ENCODE data around the gene ISCA2. TPM values are rescaled to one million over a fixed set of nuclear protein-coding genes. Genes with fewer than 3 reads are reported as not detected.
A peak's percentile ranks its signal among the peaks of the same experiment; 100 is the strongest.

The ISCA2 gene
- total and polyA plus RNA-seq, 2 experiments from 2014 or later = 44.0 to 171 TPM

DNA sequence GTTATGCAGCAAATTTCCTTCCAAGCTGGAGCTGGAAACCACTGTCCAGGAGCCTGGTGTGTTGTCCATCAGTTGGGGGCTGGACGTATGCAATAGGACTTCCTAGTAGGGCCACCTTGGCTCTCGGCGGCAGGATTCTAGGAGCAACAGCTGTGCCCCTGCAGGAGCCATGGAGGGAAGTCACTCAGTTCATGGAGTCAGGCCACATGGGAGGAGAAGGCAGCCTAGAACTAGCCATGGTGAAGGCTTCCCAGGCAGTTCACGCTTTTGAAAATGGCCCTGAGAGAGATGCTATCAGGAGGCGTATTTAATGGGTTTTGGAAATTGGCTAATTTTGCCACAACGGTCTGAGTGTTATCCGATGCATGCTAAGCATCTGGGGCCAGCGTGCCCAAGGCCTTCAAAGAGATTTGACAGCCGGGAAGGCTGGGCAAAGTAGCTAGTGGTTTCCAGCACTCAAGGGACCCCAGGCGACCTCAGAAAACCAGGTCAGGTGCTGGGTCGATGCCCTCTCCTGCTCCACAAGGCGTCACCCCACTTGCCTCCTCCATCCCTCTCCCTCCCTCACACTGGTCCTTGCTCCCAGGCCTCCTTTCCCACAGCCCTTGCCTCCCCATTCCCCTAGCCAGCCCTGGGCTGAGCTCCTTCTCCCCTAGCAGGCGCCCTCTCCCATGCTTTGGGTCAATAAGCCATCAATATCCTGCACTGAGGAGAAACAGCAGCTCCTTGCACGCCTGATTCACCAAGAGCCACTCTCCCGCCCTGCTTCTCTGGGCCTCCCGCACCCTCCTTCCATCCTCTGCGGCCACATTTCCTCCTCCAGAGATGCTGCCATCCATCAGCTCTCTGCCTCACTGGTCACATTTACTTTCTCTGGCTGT is 36.6 kb upstream of the ISCA2 start:
- no peak overlapping the region for H3K4me3 ChIP-seq
- no peak for DNase-seq (ENCODE audit: low spot score)
- Mint-ChIP-seq H3K36me3 (ENCODE audit: low read depth) (peaks cover 7% of the 10 kb centered on the region), H3K4me1 (peaks cover 12% of the 10 kb centered on the region; the same call in 2 of the 3 replicates), H3K4me3 (no peak overlapping the region), H3K27ac (no peak overlapping the region), H3K9me3 (peaks cover 27% of the 10 kb centered on the region), H3K27me3 (ENCODE audit: insufficient read depth, low read depth, poor library complexity) (peaks cover 5% of the 10 kb centered on the region)
- no peaks in the 10 kb centered on the region for H3K9me2 ChIP-seq (ENCODE audit: insufficient read depth)
- peaks cover 6% of the 10 kb centered on the region; the same call in 1 of the 2 replicates for H3K4me1 ChIP-seq (ENCODE audit: insufficient read depth)
- no peaks in the 10 kb centered on the region for H3K27me3 ChIP-seq (ENCODE audit: insufficient read depth)
- peak; percentile 26 for ATAC-seq
- no peak overlapping the region for H3K4me2 ChIP-seq
- no peaks in the 10 kb centered on the region for H3F3A ChIP-seq (replicated peaks; ENCODE audit: low read depth)
- H3K27ac ChIP-seq (ENCODE audit: low read depth) = no peak overlapping the region
- no peaks in the 10 kb centered on the region for H4K20me1 ChIP-seq (replicated peaks; ENCODE audit: insufficient read depth)
- H3K36me3 ChIP-seq (ENCODE audit: insufficient read depth) = no peaks in the 10 kb centered on the region
- no peak overlapping the region for H2AFZ ChIP-seq
- H3K79me2 ChIP-seq (replicated peaks; ENCODE audit: insufficient read depth) = no peaks in the 10 kb centered on the region
- TF ChIP-seq STAT1 (IDR thresholded peaks at IDR 0.05; ENCODE audit: unreplicated experiment) = no peak
- peak in 1 of 2 experiments; percentile 27; a peak in 2 of 4 replicates for TF ChIP-seq CTCF (conservative IDR thresholded peaks at IDR 0.05; ENCODE audit: low read depth in 2 of 2)

GRCh38 chr14:74457565-74457895 is 36.0 kb upstream of the ISCA2 start:
- H3K36me3 Mint-ChIP-seq (ENCODE audit: low read depth) = peaks cover 7% of the 10 kb centered on the region
- peaks cover 12% of the 10 kb centered on the region; the same call in 2 of the 3 replicates for H3K4me1 Mint-ChIP-seq
- H3K27me3 Mint-ChIP-seq (ENCODE audit: insufficient read depth, low read depth, poor library complexity) = peaks cover 5% of the 10 kb centered on the region
- H3K27ac ChIP-seq (ENCODE audit: low read depth) = no peak overlapping the region
- peaks cover 6% of the 10 kb centered on the region; the same call in 1 of the 2 replicates for H3K4me1 ChIP-seq (ENCODE audit: insufficient read depth)
- H3K36me3 ChIP-seq (ENCODE audit: insufficient read depth) = no peaks in the 10 kb centered on the region
- ATAC-seq = no peak
- H3K27me3 ChIP-seq (ENCODE audit: insufficient read depth) = no peaks in the 10 kb centered on the region
- no peaks in the 10 kb centered on the region for H3K79me2 ChIP-seq (replicated peaks; ENCODE audit: insufficient read depth)
- H3K27ac Mint-ChIP-seq = no peak overlapping the region
- H3K9me3 Mint-ChIP-seq = peaks cover 27% of the 10 kb centered on the region
- DNase-seq (ENCODE audit: low spot score) = no peak
- no peak overlapping the region for H2AFZ ChIP-seq
- H3F3A ChIP-seq (replicated peaks; ENCODE audit: low read depth) = no peaks in the 10 kb centered on the region
- H4K20me1 ChIP-seq (replicated peaks; ENCODE audit: insufficient read depth) = no peaks in the 10 kb centered on the region
- no peak overlapping the region for H3K4me3 Mint-ChIP-seq
- no peak overlapping the region for H3K4me2 ChIP-seq
- H3K9me2 ChIP-seq (ENCODE audit: insufficient read depth) = no peaks in the 10 kb centered on the region
- TF ChIP-seq STAT1 (IDR thresholded peaks at IDR 0.05; ENCODE audit: unreplicated experiment) = no peak
- TF ChIP-seq EZH2 (IDR thresholded peaks at IDR 0.05; ENCODE audit: low read depth, unreplicated experiment) = no peak
- TF ChIP-seq CTCF (conservative IDR thresholded peaks at IDR 0.05; ENCODE audit: low read depth in 2 of 2) = no peak
- no peak overlapping the region for H3K4me3 ChIP-seq
